Fibroblast of lung (primary cell): ENCODE results near the gene FYN.

ENCODE experiments used
- EZH2 ChIP-seq: IDR thresholded peaks from 2 replicates; pipeline ENCODE4 v1.5.1; 2012; ENCODE audit warnings: low read length, control low read depth, mild to moderate bottlenecking; ENCODE audit errors: missing control alignments
- TF ChIP-seq, protein P1 (sequence below), 2 donors: IDR thresholded peaks in 1 of 2; conservative IDR thresholded peaks in 1 of 2; 1 replicate in 1 of 2; 2 replicates in 1 of 2; pipeline ENCODE4 v1.5.1; 2011 to 2012; ENCODE audit warnings: low read length in 2 of 2, control low read depth in 1 of 2, inconsistent platforms in 1 of 2, low read depth in 1 of 2, mild to moderate bottlenecking in 1 of 2

DNA sequence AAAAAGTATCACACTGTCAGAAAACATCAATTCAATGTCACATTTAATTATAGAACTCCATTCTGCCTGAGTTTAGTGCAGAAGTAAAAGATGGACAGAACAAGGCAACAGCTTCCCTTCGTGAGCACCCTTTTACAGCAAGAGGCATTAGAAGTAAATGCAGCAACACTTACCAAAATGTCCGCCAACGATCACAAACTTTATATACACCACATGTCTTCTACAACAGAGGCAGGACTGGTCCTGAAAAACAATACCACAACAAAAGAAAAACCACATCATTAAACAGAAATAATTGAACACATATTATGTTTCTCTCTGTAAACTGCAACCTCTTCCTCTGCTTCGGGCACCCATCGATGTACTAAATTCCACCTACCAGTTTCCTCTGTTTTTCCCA lies 92.9 kb downstream of the FYN start:
- TF ChIP-seq, protein P1, sequence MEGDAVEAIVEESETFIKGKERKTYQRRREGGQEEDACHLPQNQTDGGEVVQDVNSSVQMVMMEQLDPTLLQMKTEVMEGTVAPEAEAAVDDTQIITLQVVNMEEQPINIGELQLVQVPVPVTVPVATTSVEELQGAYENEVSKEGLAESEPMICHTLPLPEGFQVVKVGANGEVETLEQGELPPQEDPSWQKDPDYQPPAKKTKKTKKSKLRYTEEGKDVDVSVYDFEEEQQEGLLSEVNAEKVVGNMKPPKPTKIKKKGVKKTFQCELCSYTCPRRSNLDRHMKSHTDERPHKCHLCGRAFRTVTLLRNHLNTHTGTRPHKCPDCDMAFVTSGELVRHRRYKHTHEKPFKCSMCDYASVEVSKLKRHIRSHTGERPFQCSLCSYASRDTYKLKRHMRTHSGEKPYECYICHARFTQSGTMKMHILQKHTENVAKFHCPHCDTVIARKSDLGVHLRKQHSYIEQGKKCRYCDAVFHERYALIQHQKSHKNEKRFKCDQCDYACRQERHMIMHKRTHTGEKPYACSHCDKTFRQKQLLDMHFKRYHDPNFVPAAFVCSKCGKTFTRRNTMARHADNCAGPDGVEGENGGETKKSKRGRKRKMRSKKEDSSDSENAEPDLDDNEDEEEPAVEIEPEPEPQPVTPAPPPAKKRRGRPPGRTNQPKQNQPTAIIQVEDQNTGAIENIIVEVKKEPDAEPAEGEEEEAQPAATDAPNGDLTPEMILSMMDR (conservative IDR thresholded peaks at IDR 0.05 in 1 of 2, IDR thresholded peaks at IDR 0.05 in 1 of 2; ENCODE audit: low read depth in 1 of 2, low read length in 2 of 2), result no peak
- TF ChIP-seq EZH2, result no peak
